Naive thymus-derived CD8-positive, alpha-beta T cell (primary cell): Measurements from ENCODE around the gene SERP2. TPM values are rescaled to one million over a fixed set of nuclear protein-coding genes. Genes with fewer than 3 reads are reported as not detected.

Experiments used
- ATAC-seq, 2 donors: fragments of 150-1000 bp; cut with Tn5 transposase in 1 of 2; sonication (Bioruptor Pico), chemical (Tn5 transposase) in 1 of 2; 1 replicate in 1 of 2; 2 replicates in 1 of 2; pipeline ENCODE4 v1.10.0; 2021; ENCODE audit warnings: mild to moderate bottlenecking in 2 of 2, moderate library complexity in 2 of 2
- POLR2A ChIA-PET: fragments of 350-600 bp; sonication (Branson Sonifier 250); formaldehyde crosslinking; loops from one replicate; lab custom pipeline; 2021; ENCODE audit warnings: antibody characterized with exemption; lab: Charles Lee
- DNase-seq, 10 donors: peaks; one replicate each; pipeline versions ENCODE4 v3.0.0 to v3.0.0-alpha.2; 2020 to 2022
- H3K27ac Mint-ChIP-seq, 10 donors: one replicate each; pipeline ENCODE4 v1.8.0; 2020 to 2022; ENCODE audit warnings: mild to moderate bottlenecking in 10 of 10, mixed read lengths in 10 of 10, moderate library complexity in 4 of 10, inconsistent platforms in 1 of 10
- H3K27me3 Mint-ChIP-seq, 5 donors: one replicate each; pipeline ENCODE4 v1.8.0; 2021 to 2022; ENCODE audit warnings: mixed read lengths in 5 of 5
- H3K36me3 Mint-ChIP-seq, 3 donors: one replicate each; pipeline ENCODE4 v1.8.0; 2020 to 2022; ENCODE audit warnings: mixed read lengths in 3 of 3, mild to moderate bottlenecking in 2 of 3, inconsistent platforms in 1 of 3
- H3K4me1 Mint-ChIP-seq, 4 donors: one replicate each; pipeline ENCODE4 v1.8.0; 2021 to 2022; ENCODE audit warnings: mixed read lengths in 4 of 4
- H3K4me3 Mint-ChIP-seq, 10 donors: one replicate each; pipeline ENCODE4 v1.8.0; 2020 to 2022; ENCODE audit warnings: mild to moderate bottlenecking in 10 of 10, mixed read lengths in 10 of 10, moderate library complexity in 6 of 10, inconsistent platforms in 1 of 10
- H3K9me3 Mint-ChIP-seq, 9 donors: one replicate each; pipeline ENCODE4 v1.8.0; 2020 to 2022; ENCODE audit warnings: mixed read lengths in 9 of 9, mild to moderate bottlenecking in 3 of 9, inconsistent platforms in 1 of 9, moderate library complexity in 1 of 9
- polyA plus RNA-seq, 3 donors: library from polyadenylated mRNA; unstranded; fragments of 300-500 nt; fragmentation: Illumina TruSeq; gene quantifications; one replicate each; pipeline ENCODE4 v1.2.3, GENCODE V29; 2021
- total RNA-seq, 8 experiments: library from RNA in 2 of 8; stranded (reverse) in 2 of 8; gene quantifications; one replicate each; pipeline ENCODE4 v1.2.3 and lab custom pipeline; 2021 to 2026

SERP2 gene
- total and polyA plus RNA-seq, 5 experiments from 2014 or later: 0.34 to 0.49 TPM; not detected in 3

DNA sequence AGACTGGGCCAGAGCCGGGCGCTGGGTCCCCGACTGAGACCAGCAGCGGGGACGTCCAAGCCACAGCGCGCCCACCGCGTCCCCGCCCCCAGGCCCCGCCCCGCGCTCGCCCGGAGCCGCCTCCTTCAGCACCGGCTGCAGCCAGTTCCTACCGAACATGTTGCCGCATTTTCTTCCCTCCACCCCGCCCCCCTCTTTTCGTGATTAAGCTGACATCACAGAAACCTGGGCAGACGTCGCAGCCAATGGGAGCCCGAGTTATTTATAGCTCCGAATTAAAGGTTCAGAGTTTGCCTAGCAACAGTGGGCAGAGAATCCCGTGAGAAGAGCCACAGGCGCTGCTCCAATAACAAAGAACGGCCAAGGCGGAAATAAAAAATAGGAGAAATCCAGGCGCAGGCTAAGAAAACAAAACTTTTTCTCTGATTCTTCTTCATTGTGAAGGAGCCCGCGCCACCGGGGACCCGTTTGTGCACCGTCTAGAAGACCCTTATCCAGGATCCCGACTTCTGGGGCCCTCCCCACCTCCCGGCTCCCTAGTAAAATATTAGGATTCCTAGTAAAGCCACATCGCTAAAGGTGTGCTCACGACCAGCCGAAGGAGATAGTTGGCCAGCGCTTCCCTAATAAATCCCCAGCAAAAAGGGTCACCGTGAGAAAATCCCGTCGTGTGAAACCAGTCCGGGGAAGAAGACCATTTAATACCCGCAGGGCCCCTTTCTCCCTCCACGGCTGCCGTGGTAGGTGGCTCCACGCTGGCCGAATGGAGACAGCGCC, 61.7 kb downstream of the SERP2 start:
- Mint-ChIP-seq H3K9me3 (no peaks in the 10 kb centered on the region), H3K36me3 (peaks cover 0 to 15% (median 8%) of the 10 kb centered on the region in 3 donors), H3K27ac (peak overlapping the region; percentile 58 to 93 (median 85)), H3K4me1 (peaks cover 11 to 38% (median 31%) of the 10 kb centered on the region in 4 donors), H3K4me3 (peak overlapping the region; percentile 79 to 92 (median 90)), H3K27me3 (peaks cover 0 to 8% (median 0%) of the 10 kb centered on the region in 5 donors)
- peak; percentile 76 to 94 (median 84) for DNase-seq
- ATAC-seq: peak; percentile 83 to 86
- POLR2A ChIA-PET: interaction anchor here (0.6 to 1.3 kb wide), 4 partner anchors 161 to 1881 kb away, joined by 4 to 10 read pairs (median 6); no protein-coding TSS in a partner anchor

DNA sequence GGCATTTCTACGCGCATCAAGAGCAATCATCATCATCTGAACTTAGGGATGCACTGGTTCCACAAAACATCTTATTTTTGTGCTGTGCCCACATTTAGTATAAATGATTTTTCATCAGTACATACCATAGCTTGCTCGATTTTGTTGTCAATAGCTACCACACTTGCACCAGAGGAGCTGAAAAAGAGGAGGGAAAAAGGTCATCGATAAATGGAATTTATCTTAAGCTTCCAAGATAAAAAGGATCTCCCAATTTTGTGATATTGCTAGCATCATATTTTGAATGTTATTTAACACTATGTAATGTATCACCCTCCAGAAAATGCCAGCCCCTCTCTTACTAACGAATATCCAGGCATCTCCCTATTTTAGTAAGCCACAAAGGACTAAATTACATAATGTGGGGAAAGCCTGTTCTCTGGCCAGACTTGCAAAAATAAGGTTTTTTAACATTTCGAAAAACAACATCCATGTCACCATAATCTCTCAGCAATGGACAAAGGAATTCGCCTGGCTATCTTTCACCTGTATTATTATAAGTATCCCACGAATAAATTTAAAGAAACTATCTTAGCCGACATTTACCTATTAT, 62.4 kb downstream of the SERP2 start:
- Mint-ChIP-seq H3K36me3 (peaks cover 0 to 15% (median 8%) of the 10 kb centered on the region in 3 donors), H3K4me1 (peaks cover 11 to 38% (median 31%) of the 10 kb centered on the region in 4 donors), H3K27ac (peak overlapping the region; percentile 58 to 93 (median 85)), H3K4me3 (peak overlapping the region; percentile 79 to 92 (median 90)), H3K27me3 (peaks cover 0 to 8% (median 0%) of the 10 kb centered on the region in 5 donors), H3K9me3 (no peaks in the 10 kb centered on the region)
- ATAC-seq (no peak), DNase-seq (peak in 3 of 10 donors; percentile 2 to 10 (median 8))
- POLR2A ChIA-PET: interaction anchor here (1.4 kb wide), 1 partner anchor 161 kb away, joined by 4 read pairs; no protein-coding TSS in a partner anchor

DNA sequence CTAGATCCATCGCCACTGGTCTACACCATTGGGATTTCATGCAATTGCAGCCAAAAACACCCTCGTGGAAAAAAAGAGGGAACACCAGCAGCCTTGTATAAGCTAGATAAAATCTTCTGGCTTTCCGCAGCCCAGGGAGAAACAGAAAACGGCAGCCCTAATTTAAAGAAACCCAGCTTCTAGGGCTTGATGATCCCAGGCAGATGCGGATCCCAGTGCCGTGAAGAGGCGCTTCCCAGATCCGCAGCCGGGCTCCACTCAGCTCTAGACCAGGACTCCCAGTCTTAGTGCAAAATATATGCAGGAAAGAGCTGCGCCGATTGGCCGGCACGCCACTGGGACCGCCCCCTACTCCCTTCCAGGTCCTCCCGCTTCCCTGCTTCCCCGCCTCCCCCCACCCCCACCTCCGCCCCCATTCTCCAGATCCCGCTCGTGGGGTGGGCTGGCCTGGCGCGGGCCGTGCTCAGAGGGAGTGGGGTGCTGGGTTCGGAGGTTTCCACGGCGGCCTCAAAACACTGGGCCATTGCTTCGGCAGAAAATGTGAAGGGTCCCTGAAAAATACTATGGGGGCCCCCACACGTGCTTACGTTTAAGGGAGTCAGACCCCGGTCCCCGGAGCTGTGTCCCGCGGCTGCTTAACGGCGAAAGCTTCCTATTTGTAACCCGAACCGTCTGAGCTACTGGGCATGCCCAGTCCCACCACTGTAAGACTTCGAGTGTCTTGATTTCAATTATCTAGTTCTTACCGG, 63.1 kb downstream of the SERP2 start:
- DNase-seq (peak; percentile 27 to 67 (median 37)), ATAC-seq (peak; percentile 38 to 48)
- Mint-ChIP-seq H3K36me3 (peaks cover 0 to 15% (median 8%) of the 10 kb centered on the region in 3 donors), H3K9me3 (no peaks in the 10 kb centered on the region), H3K27ac (peak overlapping the region in 8 of 10 donors; percentile 61 to 89 (median 86)), H3K4me3 (peak overlapping the region; percentile 79 to 92 (median 90)), H3K4me1 (peaks cover 11 to 38% (median 31%) of the 10 kb centered on the region in 4 donors), H3K27me3 (peaks cover 0 to 8% (median 0%) of the 10 kb centered on the region in 5 donors)
- POLR2A ChIA-PET: interaction anchor here (0.8 to 1.4 kb wide), 2 partner anchors 162 to 246 kb away, joined by 3 to 4 read pairs; no protein-coding TSS in a partner anchor

DNA sequence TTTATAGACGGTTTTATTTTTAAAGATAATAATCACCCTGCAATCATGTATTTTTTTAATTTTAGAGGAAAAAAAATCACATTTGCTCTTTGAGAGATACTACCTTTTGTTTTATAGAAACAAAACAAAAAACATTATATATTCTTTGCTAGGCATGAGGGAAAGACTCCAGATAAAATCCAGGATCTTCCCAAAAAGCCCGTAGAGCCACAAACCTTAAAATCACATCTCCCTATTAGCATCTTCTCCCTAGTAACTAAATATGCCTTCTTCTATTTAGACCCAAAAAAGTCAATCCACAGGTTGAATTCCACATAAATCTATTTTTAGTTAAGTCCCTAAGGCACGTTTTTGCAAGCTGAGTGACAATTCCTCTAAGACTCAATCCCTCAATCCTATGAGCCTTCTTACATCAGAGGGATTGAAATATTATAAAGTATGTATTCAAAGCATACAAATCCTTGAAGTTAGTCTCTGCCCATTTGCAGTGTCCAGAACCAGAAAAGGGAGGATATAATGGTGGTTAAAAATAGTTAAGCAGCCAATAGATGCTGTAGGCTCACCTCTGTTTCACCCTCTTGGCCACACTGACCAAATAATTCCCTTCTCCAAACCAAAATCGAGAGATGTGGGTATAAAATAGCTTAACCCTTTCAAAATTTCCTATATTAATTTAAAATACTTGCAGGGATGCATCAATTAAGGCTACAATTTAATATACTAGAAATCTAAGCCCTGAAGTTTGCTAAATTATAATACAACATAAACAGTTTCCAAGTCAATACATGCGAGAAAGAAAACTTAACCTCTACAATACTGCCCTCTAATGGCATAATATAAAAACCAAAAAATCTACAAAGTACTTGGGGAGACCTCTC, 64.0 kb downstream of the SERP2 start:
- ATAC-seq (peak; percentile 31 to 33), DNase-seq (peak in 3 of 10 donors; percentile 68 to 71 (median 70))
- POLR2A ChIA-PET: interaction anchor here (0.8 to 1.4 kb wide), 2 partner anchors 163 to 247 kb away, joined by 3 to 4 read pairs; no protein-coding TSS in a partner anchor
- H3K27me3 Mint-ChIP-seq: peaks cover 0 to 8% (median 0%) of the 10 kb centered on the region in 5 donors
- peaks cover 11 to 38% (median 31%) of the 10 kb centered on the region in 4 donors for H3K4me1 Mint-ChIP-seq
- H3K4me3 Mint-ChIP-seq: peak overlapping the region; percentile 79 to 92 (median 90)
- H3K27ac Mint-ChIP-seq: peak overlapping the region in 4 of 10 donors; percentile 7 to 89 (median 86)
- H3K9me3 Mint-ChIP-seq: no peaks in the 10 kb centered on the region
- peaks cover 0 to 15% (median 8%) of the 10 kb centered on the region in 3 donors for H3K36me3 Mint-ChIP-seq

DNA sequence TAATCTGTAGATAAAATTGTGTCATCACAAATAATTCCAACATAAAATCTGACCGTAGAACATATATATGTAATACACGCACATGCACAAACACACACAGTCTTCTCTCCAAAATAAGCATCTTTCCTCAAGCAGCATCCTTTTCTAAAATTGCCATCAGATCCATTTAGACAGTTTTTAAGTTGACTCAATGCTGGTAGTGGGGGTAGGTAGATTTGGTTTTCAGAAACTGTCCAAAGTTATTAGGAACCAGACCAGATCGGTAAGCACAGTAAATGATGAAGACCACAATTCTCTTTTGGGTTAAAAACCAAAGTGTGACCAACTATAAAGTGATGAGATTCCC, 64.6 kb downstream of the SERP2 start:
- no peak overlapping the region for H3K27ac Mint-ChIP-seq
- peaks cover 0 to 8% (median 0%) of the 10 kb centered on the region in 5 donors for H3K27me3 Mint-ChIP-seq
- DNase-seq (peak in 1 of 10 donors; percentile 2), ATAC-seq (no peak)
- no peaks in the 10 kb centered on the region for H3K9me3 Mint-ChIP-seq
- H3K4me1 Mint-ChIP-seq: peaks cover 11 to 38% (median 31%) of the 10 kb centered on the region in 4 donors
- peaks cover 0 to 12% (median 8%) of the 10 kb centered on the region in 3 donors for H3K36me3 Mint-ChIP-seq
- POLR2A ChIA-PET: no interaction called here
- no peak overlapping the region for H3K4me3 Mint-ChIP-seq

DNA sequence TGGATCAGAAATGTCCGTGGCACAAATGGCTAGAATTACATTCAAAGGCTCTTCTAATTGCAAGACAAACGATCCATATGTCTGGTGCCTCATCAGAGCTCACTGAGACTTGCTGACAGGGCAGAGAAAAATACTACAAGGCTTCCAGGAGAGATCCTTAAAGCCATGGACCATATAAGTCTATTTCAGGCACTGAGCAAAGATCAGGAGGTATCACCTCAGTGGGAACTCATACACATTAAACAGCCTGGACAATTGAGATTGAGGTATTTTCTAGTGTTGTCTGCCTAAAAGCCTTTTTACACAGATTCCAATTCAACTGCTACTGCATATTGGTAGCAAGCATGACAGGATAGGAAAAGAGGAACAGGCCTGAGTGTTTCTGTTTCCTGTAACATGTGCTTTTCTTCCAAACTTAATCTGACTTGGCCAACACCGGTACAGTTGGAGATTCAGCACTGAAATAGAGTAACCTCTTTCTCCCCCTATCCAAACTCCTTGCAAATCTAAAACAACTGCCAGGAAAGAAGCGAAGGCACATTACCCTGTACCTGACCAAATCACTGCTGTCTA, 65.9 kb downstream of the SERP2 start:
- Mint-ChIP-seq H3K4me1 (peaks cover 11 to 38% (median 28%) of the 10 kb centered on the region in 4 donors), H3K4me3 (no peak overlapping the region), H3K27me3 (peaks cover 0 to 8% (median 0%) of the 10 kb centered on the region in 5 donors), H3K27ac (peak overlapping the region in 1 of 10 donors; percentile 2), H3K36me3 (peaks cover 0 to 3% (median 2%) of the 10 kb centered on the region in 3 donors), H3K9me3 (no peaks in the 10 kb centered on the region)
- POLR2A ChIA-PET: no interaction called here
- DNase-seq: no peak
- ATAC-seq: no peak

DNA sequence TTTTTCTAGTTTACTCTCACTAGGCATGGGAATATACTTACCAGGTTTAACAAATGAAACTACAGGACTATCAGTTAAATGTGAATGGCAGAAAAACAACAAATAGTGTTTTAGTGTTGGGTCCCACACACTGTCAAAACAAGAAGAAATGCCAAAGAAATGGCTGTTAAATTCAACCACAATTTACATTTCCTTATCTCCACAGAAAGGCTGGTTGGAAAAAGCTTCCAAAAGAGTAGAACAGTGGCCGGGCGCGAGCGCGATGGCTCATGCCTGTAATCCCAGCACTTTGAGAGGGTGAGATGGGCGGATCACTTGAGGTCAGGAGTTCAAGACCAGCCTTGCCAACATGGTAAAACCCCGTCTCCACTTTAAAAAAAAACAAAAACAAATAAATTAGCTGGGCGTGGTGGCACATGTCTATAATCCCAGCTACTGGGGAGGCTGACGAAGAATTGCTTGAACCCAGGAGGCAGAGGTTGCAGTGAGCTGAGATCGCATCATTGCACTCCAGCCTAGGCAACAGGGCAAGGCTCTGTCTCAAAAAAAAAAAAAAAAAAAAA, 66.5 kb downstream of the SERP2 start:
- H3K9me3 Mint-ChIP-seq: peaks cover 0 to 2% (median 0%) of the 10 kb centered on the region in 9 donors
- ATAC-seq (no peak), DNase-seq (no peak)
- POLR2A ChIA-PET: no interaction called here
- peaks cover 0 to 8% (median 0%) of the 10 kb centered on the region in 5 donors for H3K27me3 Mint-ChIP-seq
- peaks cover 9 to 32% (median 24%) of the 10 kb centered on the region in 4 donors for H3K4me1 Mint-ChIP-seq
- peak overlapping the region in 1 of 10 donors; percentile 2 for H3K27ac Mint-ChIP-seq
- no peak overlapping the region for H3K4me3 Mint-ChIP-seq
- H3K36me3 Mint-ChIP-seq: no peaks in the 10 kb centered on the region

Other genes starting within 250 kb of the SERP2 start
- 10 to 100 TPM; 33.7 to 37.7 TPM for gene TSC22D1, start 202.5 kb downstream of the SERP2 start, total RNA-seq
- 1 to 10 TPM; 4.1 to 9.5 (median 7.5) TPM for gene TSC22D1, start 202.5 kb downstream of the SERP2 start, polyA plus RNA-seq